Activated CD4-positive, alpha-beta T cell treated with anti-CD3 and anti-CD28 coated beads for 48 hours (primary cell): Measurements from ENCODE around the gene HYAL4.
"Not testable (repeated sequence)": the region's sequence is repeated elsewhere in the genome, so short reads cannot be mapped to it uniquely, and the experiment has no call there.

Experiments
- DNase-seq: peaks from one replicate; pipeline ENCODE4 v3.0.0-alpha.2; 2020

Gene HYAL4

DNA sequence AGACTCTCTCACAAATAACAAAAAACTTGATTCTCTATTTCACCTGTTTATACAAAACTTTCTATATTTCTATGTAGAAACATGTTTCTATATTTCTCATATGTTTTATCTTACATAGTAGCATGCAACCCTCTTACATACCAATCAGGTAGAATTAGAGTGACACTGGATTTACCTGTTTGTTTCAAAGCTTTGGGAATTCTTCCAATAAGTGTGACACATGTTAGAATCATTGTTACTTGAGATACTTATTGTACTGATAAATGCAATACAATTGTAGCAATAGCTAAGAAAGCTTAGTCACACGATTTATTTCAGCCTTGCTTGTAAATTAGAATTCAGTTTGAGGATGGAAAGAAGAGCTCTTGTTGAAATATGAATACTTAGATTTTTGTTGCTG lies 4.9 kb downstream of the HYAL4 start:
- no peak for DNase-seq

- not testable (repeated sequence) for DNase-seq
These were observed 6.4 kb downstream of the HYAL4 start for GRCh38 chr7:123851404-123851803.

DNA sequence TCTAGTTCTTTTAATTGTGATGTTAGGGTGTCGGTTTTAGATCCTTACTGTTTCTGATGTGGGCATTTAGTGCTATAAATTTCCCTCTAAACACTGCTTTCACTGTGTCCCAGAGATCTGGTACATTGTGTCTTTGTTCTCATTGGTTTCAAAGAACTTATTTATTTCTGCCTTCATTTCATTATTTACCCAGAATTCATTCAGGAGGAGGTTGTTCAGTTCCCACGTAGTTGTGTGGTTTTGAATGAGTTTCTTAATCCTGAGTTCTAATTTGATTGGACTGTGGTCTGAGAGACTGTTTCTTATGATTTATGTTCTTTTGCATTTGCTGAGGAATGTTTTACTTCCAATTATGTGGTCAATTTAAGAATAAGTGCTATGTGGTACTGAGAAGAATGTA lies 9.3 kb downstream of the HYAL4 start:
- DNase-seq: not testable (repeated sequence)

DNA sequence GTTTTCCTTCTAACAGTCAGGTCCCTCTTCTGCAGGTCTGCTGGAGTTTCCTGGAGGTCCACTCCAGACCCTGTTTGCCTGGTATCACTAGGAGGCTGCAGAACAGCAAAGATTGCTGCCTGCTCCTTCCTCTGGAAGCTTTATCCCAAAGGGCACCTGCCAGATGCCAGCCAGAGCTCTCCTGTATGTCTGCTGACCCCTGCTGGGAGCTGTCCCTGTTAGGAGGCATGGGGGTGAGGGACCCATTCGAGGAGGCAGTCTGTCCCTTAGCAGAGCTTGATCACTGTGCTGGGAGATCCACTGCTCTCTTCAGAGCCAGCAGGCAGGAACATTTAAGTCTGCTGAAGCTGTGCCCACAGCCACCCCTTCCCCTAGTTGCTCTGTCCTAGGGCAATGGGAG lies 11.5 kb downstream of the HYAL4 start:
- DNase-seq: not testable (repeated sequence)

DNA sequence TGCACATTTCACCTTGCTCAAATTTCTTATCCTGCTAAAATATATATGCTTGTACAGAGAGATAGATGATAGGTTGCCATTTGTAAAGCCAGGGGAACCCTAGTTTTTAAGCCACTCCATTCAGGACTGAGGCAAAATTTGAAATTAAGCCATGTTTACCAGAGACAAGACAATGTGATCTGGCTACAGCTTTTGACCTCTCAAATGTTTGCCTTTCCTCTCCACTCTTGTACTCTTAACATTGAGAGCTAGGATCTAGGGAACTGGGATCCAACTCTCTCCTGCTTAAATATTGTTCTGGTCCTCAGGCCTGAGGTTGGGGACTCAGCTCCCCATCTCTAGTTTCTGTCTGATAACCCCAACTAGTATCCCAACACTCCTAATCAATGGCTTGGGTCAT lies 15.9 kb downstream of the HYAL4 start:
- DNase-seq: no peak

DNA sequence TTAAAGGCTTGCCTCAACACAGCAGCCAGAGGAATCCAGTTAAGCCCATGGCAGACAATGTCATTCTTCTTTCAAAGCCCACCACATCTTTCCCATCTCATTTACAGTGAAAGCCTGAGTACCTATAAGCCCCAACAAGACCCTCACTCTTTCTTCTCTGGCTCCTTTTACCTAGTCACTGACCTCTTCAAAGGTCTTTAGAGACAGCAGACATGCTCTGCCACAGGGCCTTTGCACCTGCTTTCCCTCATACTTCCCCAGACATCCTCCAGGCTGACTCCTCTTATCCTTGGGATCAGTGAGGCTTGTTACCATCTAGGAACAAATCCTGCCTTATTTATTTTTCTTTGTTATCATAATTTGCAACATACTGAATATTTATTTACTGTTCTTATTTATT lies 17.8 kb downstream of the HYAL4 start:
- no peak for DNase-seq

GRCh38 chr7:123863461-123863860 lies 18.5 kb downstream of the HYAL4 start:
- DNase-seq: no peak

DNA sequence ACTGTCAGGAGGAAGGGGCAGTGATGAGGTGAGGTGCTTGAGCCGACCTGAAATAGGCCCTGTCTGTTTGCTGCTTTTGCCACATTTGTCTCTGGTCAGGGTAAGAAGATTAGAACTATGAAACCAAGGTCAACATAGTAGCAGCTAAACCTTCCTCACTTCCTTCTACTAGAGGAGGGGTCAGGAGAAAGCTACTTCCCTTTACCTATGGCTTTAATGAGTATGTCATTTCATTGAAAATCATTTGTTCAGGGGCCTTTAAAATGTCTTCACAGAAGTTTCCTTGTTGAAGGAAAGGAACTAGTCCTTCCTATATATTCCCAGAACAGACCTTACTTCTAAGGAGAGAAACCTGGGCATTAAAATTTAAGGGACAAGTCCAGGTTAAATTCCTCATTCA lies 19.0 kb downstream of the HYAL4 start:
- DNase-seq: no peak

GRCh38 chr7:123864436-123864835 lies 19.5 kb downstream of the HYAL4 start:
- DNase-seq: no peak

DNA sequence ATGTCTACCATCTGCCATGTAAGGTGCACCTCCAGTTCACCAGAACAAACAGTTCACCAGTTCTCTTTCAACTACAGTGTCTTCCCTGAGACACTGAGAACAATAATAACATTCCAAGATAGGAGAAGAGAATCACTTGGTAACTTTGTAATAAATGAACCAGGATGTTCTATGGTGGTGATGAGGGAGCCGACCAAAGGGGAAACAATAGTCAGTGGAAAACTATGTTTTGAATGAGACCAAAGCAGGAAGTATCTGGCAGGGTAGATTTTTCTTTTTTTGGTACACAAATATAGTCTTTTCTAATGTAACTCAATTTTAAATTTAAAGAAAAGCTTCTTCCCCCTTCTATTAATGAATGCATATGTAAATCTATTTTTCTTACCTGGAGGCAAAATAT lies 20.0 kb downstream of the HYAL4 start:
- no peak for DNase-seq

- peak; percentile 51 for DNase-seq
These were observed 20.6 kb downstream of the HYAL4 start for GRCh38 chr7:123865517-123866117.

- no peak for DNase-seq
These were observed 22.3 kb downstream of the HYAL4 start for GRCh38 chr7:123867225-123867624.

DNA sequence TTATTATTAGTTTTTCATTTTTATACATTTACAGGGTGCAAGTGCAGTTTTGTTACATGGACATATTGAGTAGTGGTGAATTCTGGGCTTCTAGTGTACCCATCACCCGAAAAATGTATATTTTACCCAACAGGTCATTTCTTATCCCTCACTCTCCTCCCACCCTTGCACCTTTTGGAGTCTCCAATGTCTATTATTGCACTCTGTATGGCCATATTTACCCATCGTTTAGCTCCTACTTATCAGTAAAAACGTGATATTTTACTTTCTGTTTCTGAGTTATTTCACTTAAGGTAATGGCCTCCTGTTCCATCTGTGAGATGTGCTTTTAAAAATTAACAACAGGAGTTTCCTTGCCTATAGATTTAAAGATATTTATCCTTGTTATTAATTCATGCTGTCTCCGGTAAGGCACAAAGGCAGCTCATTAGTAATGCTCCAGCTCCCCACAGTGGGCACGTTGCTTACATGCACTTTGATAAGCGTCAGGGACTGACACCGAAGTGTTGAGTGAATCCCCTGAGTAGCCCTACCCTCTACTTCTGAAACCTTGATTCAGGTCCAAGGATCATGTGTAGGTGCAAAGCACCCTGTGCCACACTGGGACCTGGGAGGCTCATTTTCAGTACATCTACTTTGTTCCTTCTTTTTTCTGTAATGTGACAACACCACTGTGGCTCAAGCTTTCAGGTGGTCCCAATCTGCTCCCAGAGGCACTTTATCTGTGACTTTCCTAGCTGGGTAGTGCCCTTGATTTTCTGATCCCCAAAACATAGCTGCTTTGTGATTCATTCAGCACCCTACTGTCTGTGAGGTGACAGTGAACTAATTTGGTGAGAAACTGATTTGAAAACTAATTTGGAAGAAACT lies 27.3 kb downstream of the HYAL4 start:
- peak; percentile 51 for DNase-seq

- no peak for DNase-seq
These were observed 27.9 kb downstream of the HYAL4 start for GRCh38 chr7:123872908-123873307.

- DNase-seq: no peak
These were observed 31.7 kb downstream of the HYAL4 start for GRCh38 chr7:123876557-123877256.

GRCh38 chr7:123879628-123880027 lies 34.7 kb downstream of the HYAL4 start:
- no peak for DNase-seq

DNA sequence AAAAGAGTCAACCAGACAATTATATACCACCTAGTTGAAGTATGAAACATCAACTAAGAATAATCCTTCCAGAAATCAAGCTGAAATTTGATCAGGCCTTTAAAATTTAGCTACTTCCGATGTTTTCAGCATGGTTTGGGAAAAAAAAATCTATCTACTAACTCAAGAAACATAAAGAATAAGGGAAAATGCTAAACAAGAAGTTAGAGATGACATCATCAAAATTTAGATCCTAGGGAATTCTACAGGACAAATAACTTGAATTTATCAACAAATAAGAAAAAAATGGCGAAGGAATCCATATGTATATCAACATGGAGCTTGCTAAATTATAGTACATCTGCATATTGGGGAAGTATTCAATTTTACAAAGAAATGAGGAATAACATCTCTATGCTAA lies 36.3 kb downstream of the HYAL4 start:
- no peak for DNase-seq

GRCh38 chr7:123883154-123883553 lies 38.2 kb downstream of the HYAL4 start:
- DNase-seq: no peak

- DNase-seq: no peak
These were observed 43.2 kb downstream of the HYAL4 start for GRCh38 chr7:123888192-123888591.

- not testable (repeated sequence) for DNase-seq
These were observed 49.8 kb downstream of the HYAL4 start for GRCh38 chr7:123894753-123895152.

GRCh38 chr7:123901101-123901500 lies 56.1 kb downstream of the HYAL4 start:
- no peak for DNase-seq

DNA sequence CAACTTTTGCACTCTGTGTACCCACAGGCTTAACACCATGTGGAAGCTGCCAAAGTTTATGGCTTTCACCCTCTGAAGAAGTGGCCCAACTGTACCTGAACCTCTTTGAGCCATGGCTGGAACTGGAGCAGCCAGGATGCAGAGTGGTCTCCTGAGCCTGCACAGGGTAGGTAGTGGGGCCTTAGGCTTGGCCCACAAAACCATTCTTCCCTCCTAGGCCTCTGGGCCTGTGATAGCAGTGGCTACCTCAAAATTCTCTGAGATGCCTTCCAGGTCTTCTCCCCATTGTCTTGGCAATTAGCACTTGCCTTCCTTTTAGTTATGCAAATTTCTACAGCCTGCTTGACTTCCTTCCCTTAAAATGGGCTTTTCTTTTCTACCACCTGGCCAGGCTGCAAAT lies 60.7 kb downstream of the HYAL4 start:
- no peak for DNase-seq

GRCh38 chr7:123916240-123916724 lies 71.3 kb downstream of the HYAL4 start:
- DNase-seq: no peak

DNA sequence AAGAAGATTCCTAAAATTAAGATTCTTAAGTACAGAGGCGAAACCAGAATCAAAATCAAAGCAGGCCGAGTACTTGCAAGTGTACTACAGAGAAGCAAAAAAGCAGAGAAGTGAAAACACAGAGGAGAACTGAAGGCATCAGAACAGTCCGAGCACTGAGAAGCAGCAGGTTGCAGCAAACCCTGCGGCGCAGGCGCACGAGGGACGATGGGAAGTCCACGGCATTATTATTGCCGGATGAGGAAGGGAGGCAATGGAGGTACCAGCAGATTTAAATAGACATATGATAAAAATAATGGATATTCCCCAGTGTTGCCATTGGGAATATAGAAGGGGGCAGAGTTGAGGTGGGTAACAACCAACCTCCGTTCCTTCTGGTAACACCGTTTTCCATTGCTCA lies 72.9 kb downstream of the HYAL4 start:
- no peak for DNase-seq
